Activated CD8-positive, alpha-beta T cell treated with anti-CD3 and anti-CD28 coated beads, Interleukin-2, amount 10 ng/mL, durations not matched to agents 7 days and 5 days (primary cell): ENCODE results near the gene SRGAP3. TPM values are rescaled to one million over a fixed set of nuclear protein-coding genes. Genes with fewer than 3 reads are reported as not detected.
"Not testable (repeated sequence)": the region's sequence is repeated elsewhere in the genome, so short reads cannot be mapped to it uniquely, and the experiment has no call there.

Source experiments
- ATAC-seq: fragments of 150-1000 bp; cut with Tn5 transposase; one replicate; pipeline ENCODE4 v1.10.0; 2021; ENCODE audit warnings: moderate library complexity
- CTCF ChIA-PET: fragments of 350-600 bp; sonication (Branson Sonifier 250); formaldehyde crosslinking; loops from one replicate; lab custom pipeline; 2021; ENCODE audit warnings: antibody characterized with exemption; lab: Charles Lee
- POLR2A ChIA-PET: fragments of 350-600 bp; sonication (Branson Sonifier 250); formaldehyde crosslinking; loops from one replicate; lab custom pipeline; 2021; ENCODE audit warnings: antibody characterized with exemption; lab: Charles Lee
- DNase-seq: peaks from one replicate; pipeline ENCODE4 v3.0.0-alpha.2; 2020
- H3K27ac Mint-ChIP-seq: one replicate; pipeline ENCODE4 v1.8.0; 2021; ENCODE audit warnings: mild to moderate bottlenecking, mixed read lengths
- H3K27me3 Mint-ChIP-seq: one replicate; pipeline ENCODE4 v1.8.0; 2021; ENCODE audit warnings: low read depth, mixed read lengths
- H3K36me3 Mint-ChIP-seq: one replicate; pipeline ENCODE4 v1.8.0; 2021; ENCODE audit warnings: low read depth, mixed read lengths
- H3K4me1 Mint-ChIP-seq: one replicate; pipeline ENCODE4 v1.8.0; 2021; ENCODE audit warnings: low read depth, mixed read lengths
- H3K4me3 Mint-ChIP-seq: one replicate; pipeline ENCODE4 v1.8.0; 2021; ENCODE audit warnings: mild to moderate bottlenecking, mixed read lengths
- H3K9me3 Mint-ChIP-seq: one replicate; pipeline ENCODE4 v1.8.0; 2022; ENCODE audit warnings: mixed read lengths; ENCODE audit not compliant: insufficient read depth
- total RNA-seq, 2 experiments: library from RNA; stranded (reverse); gene quantifications; one replicate each; pipeline ENCODE4 v1.2.3, GENCODE V29; 2021

The SRGAP3 gene
- 1 to 10 TPM; 5.3 to 5.9 TPM for total RNA-seq

DNA sequence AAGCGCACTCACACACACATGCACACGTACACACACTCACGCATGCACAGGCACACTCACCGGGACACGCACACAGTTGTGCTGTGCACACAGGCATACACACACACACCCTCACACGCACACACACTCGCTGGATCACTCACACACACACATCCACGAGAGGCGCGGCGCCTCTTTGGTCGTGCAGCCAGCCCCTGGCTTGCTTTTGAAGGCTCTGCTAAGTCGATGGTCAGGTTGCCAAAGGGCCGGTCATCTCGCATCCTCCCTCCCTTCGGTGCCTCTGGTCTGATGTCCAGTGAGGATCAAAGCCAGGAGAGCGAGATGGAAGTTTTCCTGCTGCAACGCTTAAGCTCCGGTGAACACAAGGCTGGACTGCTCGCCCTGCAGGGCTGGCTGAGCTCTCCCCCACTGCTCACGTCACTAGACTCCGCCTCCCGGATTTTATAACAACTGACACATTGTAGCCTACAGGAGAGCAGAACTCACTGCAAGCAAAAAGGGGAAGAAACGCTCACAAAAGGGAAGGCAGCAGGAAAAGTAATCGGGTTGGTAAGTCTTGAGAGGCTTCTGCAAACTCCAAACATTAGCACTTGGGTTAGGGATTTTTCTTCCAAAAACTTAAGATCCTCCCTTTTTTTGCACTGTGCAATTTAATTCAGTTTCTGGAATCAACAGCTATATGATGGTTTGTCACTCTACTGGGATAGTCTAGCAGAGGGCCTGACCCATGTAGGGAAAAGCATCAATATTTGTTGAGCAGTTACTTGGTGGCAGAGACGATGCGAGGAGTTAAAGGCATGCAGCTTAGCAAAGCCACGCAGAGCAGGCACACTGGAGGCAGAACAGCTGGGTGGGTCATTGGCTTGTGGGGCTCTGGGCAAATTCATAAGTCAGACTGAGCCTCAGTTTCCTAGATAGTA is at the start of gene SRGAP3:
TSS of gene SRGAP3 (minus strand) at position 374 of the 920 bp plus-strand sequence. CDS start 695 bp downstream, outside the sequence.
- POLR2A ChIA-PET = interaction anchor here (0.7 to 1.6 kb wide), 2 partner anchors 14 to 18 kb away, joined by 3 read pairs; no protein-coding TSS in a partner anchor
- H3K36me3 Mint-ChIP-seq = no peaks in the 10 kb centered on the region
- ATAC-seq = peak; percentile 100

DNA sequence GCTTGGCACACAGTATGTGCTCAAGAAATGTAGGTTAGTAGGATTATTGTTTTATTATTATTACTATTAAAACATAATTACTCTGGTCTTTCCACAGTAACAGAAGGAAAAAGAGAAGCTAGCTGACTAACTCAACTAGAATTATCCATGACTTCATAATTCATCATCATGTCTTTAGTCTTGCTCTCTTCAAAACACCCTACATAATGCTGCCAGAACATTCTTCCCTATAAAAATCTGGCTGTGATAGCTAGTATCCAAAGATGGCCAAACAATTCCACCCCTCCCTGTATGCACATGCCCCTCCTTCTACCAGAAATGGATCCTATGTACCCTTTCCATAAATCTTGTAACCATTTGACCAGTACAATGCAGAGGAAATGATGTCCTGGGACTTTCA is 48.8 kb upstream of the SRGAP3 start:
- ATAC-seq (no peak), DNase-seq (no peak)
- H3K9me3 Mint-ChIP-seq = no peaks in the 10 kb centered on the region
- CTCF ChIA-PET = interaction anchor here (1.0 kb wide), 1 partner anchor 310 kb away, joined by 3 read pairs; no protein-coding TSS in a partner anchor
- POLR2A ChIA-PET = no interaction called here
- H3K27ac Mint-ChIP-seq = peak overlapping the region; percentile 22
- H3K36me3 Mint-ChIP-seq = no peaks in the 10 kb centered on the region
- peaks cover 6% of the 10 kb centered on the region for H3K4me1 Mint-ChIP-seq
- no peak overlapping the region for H3K4me3 Mint-ChIP-seq
- peaks cover 20% of the 10 kb centered on the region for H3K27me3 Mint-ChIP-seq

More for the DNA sequence above, at the start of gene SRGAP3:
- peak; percentile 92 for DNase-seq
- Mint-ChIP-seq H3K27ac (peak within 1 kb of the TSS; percentile 40), H3K4me1 (peaks cover 38% of the 10 kb centered on the region), H3K9me3 (no peaks in the 10 kb centered on the region), H3K4me3 (peak within 1 kb of the TSS; percentile 82), H3K27me3 (peaks cover 23% of the 10 kb centered on the region)
- CTCF ChIA-PET = interaction anchor here (0.9 to 3.4 kb wide), 19 partner anchors 9 to 283 kb away, joined by 3 to 29 read pairs (median 4); no protein-coding TSS in a partner anchor

DNA sequence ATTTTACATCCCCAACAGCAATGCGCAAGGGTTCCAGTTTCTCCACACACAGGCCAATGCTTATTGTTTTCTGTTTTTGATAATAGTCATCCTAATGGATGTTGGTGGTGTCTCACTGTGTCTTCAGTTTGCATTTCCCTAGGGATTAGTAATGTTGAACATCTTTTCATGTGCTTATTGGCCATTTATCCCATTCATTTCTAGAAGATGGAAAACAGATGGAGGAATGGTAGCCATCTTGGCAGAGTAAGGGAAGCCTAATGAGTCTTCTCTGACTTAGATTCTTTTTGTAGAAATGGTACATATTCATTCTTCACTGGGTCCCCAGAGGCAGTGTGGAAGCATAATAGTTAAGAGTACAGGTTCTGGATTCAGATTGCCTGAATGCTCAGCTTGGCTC is 46.8 kb upstream of the SRGAP3 start:
- H3K9me3 Mint-ChIP-seq = no peaks in the 10 kb centered on the region
- no peaks in the 10 kb centered on the region for H3K4me1 Mint-ChIP-seq
- POLR2A ChIA-PET = no interaction called here
- no peak overlapping the region for H3K4me3 Mint-ChIP-seq
- no peak overlapping the region for H3K27ac Mint-ChIP-seq
- CTCF ChIA-PET = no interaction called here
- H3K36me3 Mint-ChIP-seq = no peaks in the 10 kb centered on the region
- DNase-seq (no peak), ATAC-seq (no peak)
- H3K27me3 Mint-ChIP-seq = peaks cover 28% of the 10 kb centered on the region

GRCh38 chr3:9295007-9295406 is 45.6 kb upstream of the SRGAP3 start:
- Mint-ChIP-seq H3K36me3 (no peaks in the 10 kb centered on the region), H3K4me3 (no peak overlapping the region), H3K9me3 (no peaks in the 10 kb centered on the region), H3K27me3 (peaks cover 27% of the 10 kb centered on the region), H3K27ac (no peak overlapping the region), H3K4me1 (no peaks in the 10 kb centered on the region)
- POLR2A ChIA-PET = no interaction called here
- CTCF ChIA-PET = interaction anchor here (0.9 kb wide), 1 partner anchor 308 kb away, joined by 3 read pairs; no protein-coding TSS in a partner anchor
- no peak for ATAC-seq
- no peak for DNase-seq

DNA sequence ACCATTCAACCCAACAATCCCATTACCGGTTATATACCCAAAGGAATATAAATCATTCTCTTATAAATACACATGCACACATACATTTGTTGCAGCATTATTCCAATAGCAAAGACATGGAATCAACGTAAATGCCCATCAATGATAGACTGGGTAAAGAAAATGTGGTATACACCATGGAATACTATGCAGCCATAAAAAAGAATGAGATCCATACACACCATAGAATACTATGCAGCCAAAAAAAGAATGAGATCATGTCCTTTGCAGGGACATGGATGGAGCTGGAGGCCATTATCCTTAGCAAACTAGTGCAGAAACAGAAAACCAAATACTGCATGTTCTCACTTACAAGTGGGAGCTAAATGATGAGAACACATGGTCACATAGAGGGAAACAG is 44.5 kb upstream of the SRGAP3 start:
- CTCF ChIA-PET, ATAC-seq, H3K4me3 Mint-ChIP-seq, H3K36me3 Mint-ChIP-seq, H3K9me3 Mint-ChIP-seq, DNase-seq, H3K4me1 Mint-ChIP-seq, H3K27ac Mint-ChIP-seq, POLR2A ChIA-PET: not testable (repeated sequence)
- H3K27me3 Mint-ChIP-seq = peaks cover 27% of the 10 kb centered on the region

DNA sequence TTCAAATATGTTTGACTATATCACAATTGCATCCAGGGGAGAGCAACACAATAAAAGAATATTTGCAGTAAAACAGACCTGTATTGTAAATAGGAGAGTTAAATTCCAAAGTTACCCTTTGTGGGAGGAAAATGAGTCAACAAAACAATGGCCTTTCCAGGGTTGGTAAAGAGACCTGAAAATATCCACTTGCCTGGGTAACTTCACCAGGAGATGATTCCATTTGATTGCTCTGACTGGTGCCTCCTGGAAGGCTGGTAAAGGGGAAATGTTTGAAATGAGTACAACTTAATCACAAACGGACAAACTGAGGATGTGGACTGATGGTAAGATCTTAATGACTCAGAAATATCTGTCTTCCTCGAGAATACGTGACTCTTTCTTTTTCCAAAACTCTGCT is 43.6 kb upstream of the SRGAP3 start:
- ATAC-seq = no peak
- no peaks in the 10 kb centered on the region for H3K36me3 Mint-ChIP-seq
- no peaks in the 10 kb centered on the region for H3K9me3 Mint-ChIP-seq
- POLR2A ChIA-PET = no interaction called here
- peaks cover 27% of the 10 kb centered on the region for H3K27me3 Mint-ChIP-seq
- H3K4me1 Mint-ChIP-seq = no peaks in the 10 kb centered on the region
- no peak for DNase-seq
- no peak overlapping the region for H3K4me3 Mint-ChIP-seq
- CTCF ChIA-PET = no interaction called here
- no peak overlapping the region for H3K27ac Mint-ChIP-seq

GRCh38 chr3:9292516-9292915 is 43.1 kb upstream of the SRGAP3 start:
- H3K27me3 Mint-ChIP-seq = peaks cover 27% of the 10 kb centered on the region
- DNase-seq (no peak), ATAC-seq (no peak)
- H3K4me3 Mint-ChIP-seq = no peak overlapping the region
- no peaks in the 10 kb centered on the region for H3K4me1 Mint-ChIP-seq
- H3K9me3 Mint-ChIP-seq = no peaks in the 10 kb centered on the region
- no peak overlapping the region for H3K27ac Mint-ChIP-seq
- ChIA-PET CTCF (no interaction called here), POLR2A (no interaction called here)
- no peaks in the 10 kb centered on the region for H3K36me3 Mint-ChIP-seq

GRCh38 chr3:9291821-9292410 is 42.5 kb upstream of the SRGAP3 start:
- ChIA-PET POLR2A (no interaction called here), CTCF (no interaction called here)
- Mint-ChIP-seq H3K4me3 (no peak overlapping the region), H3K27ac (no peak overlapping the region), H3K4me1 (no peaks in the 10 kb centered on the region), H3K27me3 (peaks cover 27% of the 10 kb centered on the region), H3K36me3 (no peaks in the 10 kb centered on the region), H3K9me3 (no peaks in the 10 kb centered on the region)
- no peak for ATAC-seq
- DNase-seq = no peak

DNA sequence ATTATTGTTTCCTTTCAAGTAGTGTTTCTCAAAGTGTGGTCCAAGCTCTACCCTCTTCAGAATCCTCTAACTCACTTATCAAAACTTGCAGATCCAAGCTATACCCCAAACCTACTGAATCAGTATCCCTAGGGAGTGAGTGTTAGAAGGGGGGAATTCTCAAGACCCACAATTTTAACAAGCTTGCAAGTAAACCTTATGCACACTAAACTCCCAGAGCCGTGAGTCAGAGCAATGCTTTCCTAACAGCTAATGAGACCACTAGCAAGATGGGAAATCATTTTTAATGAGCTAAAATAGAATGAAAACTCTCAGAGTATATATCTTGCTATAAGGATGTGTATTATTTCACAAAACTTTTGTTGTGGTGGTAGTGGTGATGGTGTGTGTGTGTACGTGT is 41.1 kb upstream of the SRGAP3 start:
- H3K27me3 Mint-ChIP-seq = peaks cover 21% of the 10 kb centered on the region
- no peak overlapping the region for H3K4me3 Mint-ChIP-seq
- CTCF ChIA-PET = interaction anchor here (0.7 to 1.8 kb wide), 2 partner anchors 11 to 303 kb away, joined by 3 to 16 read pairs; no protein-coding TSS in a partner anchor
- POLR2A ChIA-PET = no interaction called here
- H3K36me3 Mint-ChIP-seq = no peaks in the 10 kb centered on the region
- no peaks in the 10 kb centered on the region for H3K9me3 Mint-ChIP-seq
- H3K27ac Mint-ChIP-seq = no peak overlapping the region
- DNase-seq (no peak), ATAC-seq (no peak)
- H3K4me1 Mint-ChIP-seq = no peaks in the 10 kb centered on the region

GRCh38 chr3:9281533-9281932 is 32.1 kb upstream of the SRGAP3 start:
- H3K36me3 Mint-ChIP-seq, H3K27ac Mint-ChIP-seq, H3K4me3 Mint-ChIP-seq, ATAC-seq, POLR2A ChIA-PET, CTCF ChIA-PET, H3K27me3 Mint-ChIP-seq, DNase-seq, H3K9me3 Mint-ChIP-seq, H3K4me1 Mint-ChIP-seq: not testable (repeated sequence)

DNA sequence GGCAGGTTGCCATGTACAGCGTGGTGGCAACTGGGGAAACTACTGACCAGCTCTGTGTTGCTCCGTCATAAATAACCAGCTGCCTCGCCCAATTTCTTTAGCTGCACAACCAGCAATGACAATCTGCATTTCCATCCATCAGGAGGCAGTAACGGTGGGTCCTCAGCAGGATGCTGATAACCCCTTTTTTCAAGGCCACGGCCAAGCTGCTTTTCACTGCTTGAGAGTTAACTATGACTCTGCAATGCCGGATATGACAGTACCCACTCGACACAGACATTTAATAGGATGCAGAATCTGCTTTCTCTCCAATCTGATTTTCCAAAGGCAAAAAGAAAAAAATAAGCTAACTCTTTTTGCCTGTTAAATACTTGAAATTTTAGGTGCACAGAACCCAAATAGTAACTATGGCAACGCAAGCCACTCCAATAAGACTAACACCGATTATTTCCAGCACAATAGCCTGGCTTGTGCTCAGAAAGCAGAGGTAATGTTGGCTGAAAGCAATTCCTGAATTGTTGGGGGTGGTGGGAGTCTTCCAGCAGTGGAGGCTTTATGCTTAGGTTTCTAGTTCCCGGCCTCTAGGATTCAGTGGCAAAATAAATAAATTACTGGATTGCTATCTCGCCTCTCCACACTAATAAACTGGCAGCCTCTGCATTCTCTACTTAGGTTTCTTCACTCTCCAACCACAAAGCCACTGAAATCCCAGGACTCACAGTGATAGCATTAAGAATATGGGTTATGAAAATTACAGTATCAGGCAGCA is 31.2 kb upstream of the SRGAP3 start:
- CTCF ChIA-PET = interaction anchor here (1.0 to 1.7 kb wide), 2 partner anchors 19 to 292 kb away, joined by 3 to 7 read pairs; no protein-coding TSS in a partner anchor
- DNase-seq (no peak), ATAC-seq (no peak)
- Mint-ChIP-seq H3K4me1 (no peaks in the 10 kb centered on the region), H3K27ac (no peak overlapping the region), H3K9me3 (no peaks in the 10 kb centered on the region), H3K27me3 (peaks cover 6% of the 10 kb centered on the region), H3K4me3 (no peak overlapping the region), H3K36me3 (no peaks in the 10 kb centered on the region)
- POLR2A ChIA-PET = interaction anchor here (0.6 kb wide), 1 partner anchor 41 kb away, joined by 3 read pairs; no protein-coding TSS in a partner anchor
